ENCODE data around the gene TFAP2D. TPM values are rescaled to one million over a fixed set of nuclear protein-coding genes. Genes with fewer than 3 reads are reported as not detected.

The TFAP2D gene
- total RNA-seq, 2 experiments from 2014 or later = not detected

- no peak overlapping the region for H3K27ac ChIP-seq (ENCODE audit: low read depth, low read length, poor library complexity, severe bottlenecking)
- no peak overlapping the region for H3K4me3 ChIP-seq (ENCODE audit: low read depth, low read length, poor library complexity, severe bottlenecking)
- POLR2A ChIA-PET = no interaction called here
- no peak for TF ChIP-seq EZH2phosphoT487 (IDR thresholded peaks at IDR 0.05; ENCODE audit: borderline replicate concordance, low read depth, low read length)
- TF ChIP-seq CTCF (conservative IDR thresholded peaks at IDR 0.05; ENCODE audit: low read length) = no peak
- intact Hi-C loops (cut with micrococcal nuclease; ENCODE audit: unreplicated experiment) = no loop called here
- no peaks in the 10 kb centered on the region for H3K4me1 ChIP-seq (ENCODE audit: insufficient read depth, low read length, poor library complexity, severe bottlenecking)
- no peak for DNase-seq (ENCODE audit: low spot score)
- H3K9me3 ChIP-seq (ENCODE audit: low read length) = no peaks in the 10 kb centered on the region
- no peaks in the 10 kb centered on the region for H3K9me2 ChIP-seq (ENCODE audit: insufficient read depth, low read length)
- no peak overlapping the region for H2AFZ ChIP-seq (ENCODE audit: low read length)
- CTCF ChIA-PET (ENCODE audit: unreplicated experiment) = no interaction called here
- no peaks in the 10 kb centered on the region for H3K79me2 ChIP-seq (ENCODE audit: insufficient read depth, low read depth, low read length)
- no peaks in the 10 kb centered on the region for H3K36me3 ChIP-seq (ENCODE audit: insufficient read depth, low read length)
- H4K20me1 ChIP-seq (ENCODE audit: insufficient read depth, low read length) = no peaks in the 10 kb centered on the region
- BruUV-seq (replicated peaks) = no TSS peak
- no peak overlapping the region for H3K4me2 ChIP-seq (ENCODE audit: low read length)
Measured at GRCh38 chr6:50780382-50780781, 67.1 kb downstream of the TFAP2D start.

- H2AFZ ChIP-seq (ENCODE audit: low read length) = no peak overlapping the region
- intact Hi-C loops (cut with micrococcal nuclease; ENCODE audit: unreplicated experiment) = no loop called here
- no peaks in the 10 kb centered on the region for H3K9me3 ChIP-seq (ENCODE audit: low read length)
- no TSS peak for BruUV-seq (replicated peaks)
- ChIA-PET POLR2A (interaction anchor here (0.6 kb wide), 1 partner anchor 74 kb away, joined by 4 read pairs; no protein-coding TSS in a partner anchor), CTCF (ENCODE audit: unreplicated experiment) (no interaction called here)
- no peaks in the 10 kb centered on the region for H3K9me2 ChIP-seq (ENCODE audit: insufficient read depth, low read length)
- no peak overlapping the region for H3K27ac ChIP-seq (ENCODE audit: low read depth, low read length, poor library complexity, severe bottlenecking)
- DNase-seq (ENCODE audit: low spot score) = no peak
- H3K36me3 ChIP-seq (ENCODE audit: insufficient read depth, low read length) = no peaks in the 10 kb centered on the region
- no peak overlapping the region for H3K4me3 ChIP-seq (ENCODE audit: low read depth, low read length, poor library complexity, severe bottlenecking)
- TF ChIP-seq CTCF (conservative IDR thresholded peaks at IDR 0.05; ENCODE audit: low read length) (no peak), EZH2phosphoT487 (IDR thresholded peaks at IDR 0.05; ENCODE audit: borderline replicate concordance, low read depth, low read length) (no peak)
- no peaks in the 10 kb centered on the region for H4K20me1 ChIP-seq (ENCODE audit: insufficient read depth, low read length)
- H3K4me2 ChIP-seq (ENCODE audit: low read length) = no peak overlapping the region
- H3K4me1 ChIP-seq (ENCODE audit: insufficient read depth, low read length, poor library complexity, severe bottlenecking) = no peaks in the 10 kb centered on the region
- no peaks in the 10 kb centered on the region for H3K79me2 ChIP-seq (ENCODE audit: insufficient read depth, low read depth, low read length)
Measured at GRCh38 chr6:50785921-50786320, 72.6 kb downstream of the TFAP2D start.

GRCh38 chr6:50791900-50792508 lies 78.7 kb downstream of the TFAP2D start:
- no peak overlapping the region for H2AFZ ChIP-seq (ENCODE audit: low read length)
- ChIA-PET CTCF (ENCODE audit: unreplicated experiment) (no interaction called here), POLR2A (no interaction called here)
- no peaks in the 10 kb centered on the region for H3K9me2 ChIP-seq (ENCODE audit: insufficient read depth, low read length)
- no peak overlapping the region for H3K27ac ChIP-seq (ENCODE audit: low read depth, low read length, poor library complexity, severe bottlenecking)
- peak; percentile 54 for DNase-seq (ENCODE audit: low spot score)
- intact Hi-C loops (cut with micrococcal nuclease; ENCODE audit: unreplicated experiment) = loop anchor here (5.0 kb wide), 1 partner anchor 665 kb away; no protein-coding TSS in a partner anchor
- H3K4me2 ChIP-seq (ENCODE audit: low read length) = no peak overlapping the region
- BruUV-seq (replicated peaks) = no TSS peak
- TF ChIP-seq CTCF (conservative IDR thresholded peaks at IDR 0.05; ENCODE audit: low read length) (peak; percentile 93), EZH2phosphoT487 (IDR thresholded peaks at IDR 0.05; ENCODE audit: borderline replicate concordance, low read depth, low read length) (no peak)
- no peaks in the 10 kb centered on the region for H3K4me1 ChIP-seq (ENCODE audit: insufficient read depth, low read length, poor library complexity, severe bottlenecking)
- no peaks in the 10 kb centered on the region for H3K36me3 ChIP-seq (ENCODE audit: insufficient read depth, low read length)
- H3K4me3 ChIP-seq (ENCODE audit: low read depth, low read length, poor library complexity, severe bottlenecking) = no peak overlapping the region
- H3K79me2 ChIP-seq (ENCODE audit: insufficient read depth, low read depth, low read length) = no peaks in the 10 kb centered on the region
- H4K20me1 ChIP-seq (ENCODE audit: insufficient read depth, low read length) = no peaks in the 10 kb centered on the region
- no peaks in the 10 kb centered on the region for H3K9me3 ChIP-seq (ENCODE audit: low read length)

Measured in OCI-LY7 (cell line).